ENCODE measurements around the gene DBX2. TPM values are rescaled to one million over a fixed set of nuclear protein-coding genes. Genes with fewer than 3 reads are reported as not detected.

DBX2 gene
- total and polyA plus RNA-seq, 2 of the 4 experiments (the other 2 are of a cell fraction), result not detected

DNA sequence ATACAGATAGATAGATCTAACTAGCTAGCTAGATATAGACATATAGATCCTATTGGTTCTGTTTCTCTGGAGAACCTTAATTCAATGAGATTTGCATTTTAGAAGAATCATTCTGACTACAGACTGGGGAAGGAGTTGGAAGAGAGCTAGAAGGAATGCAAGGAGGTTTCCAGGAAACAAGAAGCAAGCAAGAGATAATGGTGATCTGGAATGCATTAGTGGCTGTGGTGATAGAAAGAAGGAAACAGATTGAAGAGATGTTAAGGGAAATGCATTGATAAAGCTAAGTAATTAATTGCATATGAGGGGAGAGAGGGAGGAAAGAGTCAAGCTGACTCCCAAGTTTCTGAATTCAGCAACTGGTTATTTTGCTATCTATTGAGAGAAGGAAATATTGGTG, 42.7 kb downstream of the DBX2 start:
- H2AK5ac ChIP-seq (ENCODE audit: low read depth, low read length), result no peak overlapping the region
- H2BK5ac ChIP-seq (ENCODE audit: low read depth, low read length, poor library complexity, severe bottlenecking), result no peak overlapping the region
- in situ Hi-C loops (cut with MboI; ENCODE audit: low sequenced_read_pairs) (no loop called here), intact Hi-C loops (cut with micrococcal nuclease) (no loop called here), dilution Hi-C loops (cut with HindIII; ENCODE audit: low sequenced_read_pairs, unreplicated experiment) (no loop called here)
- TF ChIP-seq, protein P1, sequence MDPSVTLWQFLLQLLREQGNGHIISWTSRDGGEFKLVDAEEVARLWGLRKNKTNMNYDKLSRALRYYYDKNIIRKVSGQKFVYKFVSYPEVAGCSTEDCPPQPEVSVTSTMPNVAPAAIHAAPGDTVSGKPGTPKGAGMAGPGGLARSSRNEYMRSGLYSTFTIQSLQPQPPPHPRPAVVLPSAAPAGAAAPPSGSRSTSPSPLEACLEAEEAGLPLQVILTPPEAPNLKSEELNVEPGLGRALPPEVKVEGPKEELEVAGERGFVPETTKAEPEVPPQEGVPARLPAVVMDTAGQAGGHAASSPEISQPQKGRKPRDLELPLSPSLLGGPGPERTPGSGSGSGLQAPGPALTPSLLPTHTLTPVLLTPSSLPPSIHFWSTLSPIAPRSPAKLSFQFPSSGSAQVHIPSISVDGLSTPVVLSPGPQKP (IDR thresholded peaks at IDR 0.05; ENCODE audit: borderline replicate concordance, low read depth, low read length), result no peak
- TF ChIP-seq, protein P2, sequence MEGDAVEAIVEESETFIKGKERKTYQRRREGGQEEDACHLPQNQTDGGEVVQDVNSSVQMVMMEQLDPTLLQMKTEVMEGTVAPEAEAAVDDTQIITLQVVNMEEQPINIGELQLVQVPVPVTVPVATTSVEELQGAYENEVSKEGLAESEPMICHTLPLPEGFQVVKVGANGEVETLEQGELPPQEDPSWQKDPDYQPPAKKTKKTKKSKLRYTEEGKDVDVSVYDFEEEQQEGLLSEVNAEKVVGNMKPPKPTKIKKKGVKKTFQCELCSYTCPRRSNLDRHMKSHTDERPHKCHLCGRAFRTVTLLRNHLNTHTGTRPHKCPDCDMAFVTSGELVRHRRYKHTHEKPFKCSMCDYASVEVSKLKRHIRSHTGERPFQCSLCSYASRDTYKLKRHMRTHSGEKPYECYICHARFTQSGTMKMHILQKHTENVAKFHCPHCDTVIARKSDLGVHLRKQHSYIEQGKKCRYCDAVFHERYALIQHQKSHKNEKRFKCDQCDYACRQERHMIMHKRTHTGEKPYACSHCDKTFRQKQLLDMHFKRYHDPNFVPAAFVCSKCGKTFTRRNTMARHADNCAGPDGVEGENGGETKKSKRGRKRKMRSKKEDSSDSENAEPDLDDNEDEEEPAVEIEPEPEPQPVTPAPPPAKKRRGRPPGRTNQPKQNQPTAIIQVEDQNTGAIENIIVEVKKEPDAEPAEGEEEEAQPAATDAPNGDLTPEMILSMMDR (conservative IDR thresholded peaks at IDR 0.05; ENCODE audit: low read depth, low read length), result no peak
- H3K4me2 ChIP-seq (ENCODE audit: low read depth, low read length), result no peak overlapping the region
- H2AK9ac ChIP-seq (replicated peaks; ENCODE audit: low read depth, low read length, poor library complexity), result no peak overlapping the region
- ChIA-PET CTCF (no interaction called here), POLR2A (ENCODE audit: unreplicated experiment) (no interaction called here)
- no peak overlapping the region for H4K91ac ChIP-seq (ENCODE audit: insufficient read depth, low read depth, low read length)
- no peak overlapping the region for H2BK20ac ChIP-seq (ENCODE audit: low read depth, low read length)
- H3K27ac ChIP-seq (ENCODE audit: insufficient read depth, low read length), result no peak overlapping the region
- no peak overlapping the region for H3K4me3 ChIP-seq (ENCODE audit: insufficient read depth, low read depth, low read length)
- no peak overlapping the region for H3K4ac ChIP-seq (ENCODE audit: low read depth, low read length)
- no peak overlapping the region for H3K23ac ChIP-seq (ENCODE audit: low read depth, low read length)
- no peak overlapping the region for H3K14ac ChIP-seq (replicated peaks; ENCODE audit: low read depth, low read length)
- H3K79me1 ChIP-seq (ENCODE audit: low read depth in 1 of 2, low read length in 2 of 2), result no peaks in the 10 kb centered on the region
- H2AFZ ChIP-seq (replicated peaks; ENCODE audit: low read length, poor library complexity), result no peak overlapping the region
- no peak overlapping the region for H3K56ac ChIP-seq (ENCODE audit: extremely low read depth, insufficient read depth, low read length)
- no peaks in the 10 kb centered on the region for H3K27me3 ChIP-seq (ENCODE audit: control insufficient read depth, insufficient read depth, low read length)
- no peak overlapping the region for H4K8ac ChIP-seq (ENCODE audit: low read depth in 2 of 2, low read length in 2 of 2)
- H3K9me1 ChIP-seq (ENCODE audit: insufficient read depth, low read length), result no peaks in the 10 kb centered on the region
- no peak for DNase-seq
- no peaks in the 10 kb centered on the region for H3K9me3 ChIP-seq (ENCODE audit: control insufficient read depth, insufficient read depth, low read length)
- H4K5ac ChIP-seq (ENCODE audit: low read depth, low read length), result no peak overlapping the region
- H3K4me1 ChIP-seq (ENCODE audit: control insufficient read depth, insufficient read depth, low read length), result no peaks in the 10 kb centered on the region
- ATAC-seq (ENCODE audit: low read depth), result no peak
- H2BK120ac ChIP-seq (ENCODE audit: low read depth, low read length), result no peak overlapping the region
- H3K36me3 ChIP-seq (ENCODE audit: control insufficient read depth, insufficient read depth, low read length), result no peaks in the 10 kb centered on the region
- H3K18ac ChIP-seq (ENCODE audit: low read depth, low read length), result no peak overlapping the region
- no peaks in the 10 kb centered on the region for H4K20me1 ChIP-seq (ENCODE audit: insufficient read depth, low read length)
- no TSS peak for BruUV-seq (replicated peaks)
- no peak overlapping the region for H3K9ac ChIP-seq (ENCODE audit: low read depth, low read length)
- no peak overlapping the region for H2BK15ac ChIP-seq (ENCODE audit: low read depth, low read length)

Data from IMR-90 (cell line).